Measurements from ENCODE around the gene GTF3C1.
A peak's percentile ranks its signal among the peaks of the same experiment; 100 is the strongest.

The GTF3C1 gene

GRCh38 chr16:27450196-27450549 is 99.5 kb downstream of the GTF3C1 start:
- peak overlapping the region; percentile 74 to 80 for H3K4me3 Mint-ChIP-seq

GRCh38 chr16:27449434-27450195 is 100.1 kb downstream of the GTF3C1 start:
- H3K9me3 Mint-ChIP-seq = peaks cover 11 to 18% of the 10 kb centered on the region in 2 donors
- H3K4me1 Mint-ChIP-seq = peaks cover 78 to 98% of the 10 kb centered on the region in 2 donors
- H3K27me3 Mint-ChIP-seq = no peaks in the 10 kb centered on the region
- peaks cover 78 to 88% of the 10 kb centered on the region in 2 donors for H3K36me3 Mint-ChIP-seq
- H3K4me3 Mint-ChIP-seq = peak overlapping the region; percentile 74 to 80
- peak overlapping the region; percentile 95 for H3K27ac Mint-ChIP-seq
- ATAC-seq (replicated peaks) (peak; percentile 74 to 81), DNase-seq (peak; percentile 92)

More at GRCh38 chr16:27450196-27450549, 99.5 kb downstream of the GTF3C1 start:
- Mint-ChIP-seq H3K9me3 (peaks cover 11 to 18% of the 10 kb centered on the region in 2 donors), H3K36me3 (peaks cover 72 to 82% of the 10 kb centered on the region in 2 donors), H3K4me1 (peaks cover 78 to 98% of the 10 kb centered on the region in 2 donors), H3K27me3 (no peaks in the 10 kb centered on the region), H3K27ac (peak overlapping the region; percentile 95)
- no peak for DNase-seq
- ATAC-seq (replicated peaks) = peak in 1 of 2 donors; percentile 33

- H3K27ac Mint-ChIP-seq = peak overlapping the region; percentile 95
- H3K27me3 Mint-ChIP-seq = no peaks in the 10 kb centered on the region
- H3K4me1 Mint-ChIP-seq = peaks cover 75 to 97% of the 10 kb centered on the region in 2 donors
- peak overlapping the region; percentile 36 to 74 for H3K4me3 Mint-ChIP-seq
- ATAC-seq (replicated peaks) (peak in 1 of 2 donors; percentile 0), DNase-seq (no peak)
- H3K9me3 Mint-ChIP-seq = peaks cover 9 to 18% of the 10 kb centered on the region in 2 donors
- peaks cover 86 to 92% of the 10 kb centered on the region in 2 donors for H3K36me3 Mint-ChIP-seq
Measured at GRCh38 chr16:27448532-27449433, 100.9 kb downstream of the GTF3C1 start.

GRCh38 chr16:27447301-27447700 is 102.4 kb downstream of the GTF3C1 start:
- peak overlapping the region; percentile 93 for H3K27ac Mint-ChIP-seq
- H3K4me1 Mint-ChIP-seq = peaks cover 73 to 98% of the 10 kb centered on the region in 2 donors
- peaks cover 5 to 13% of the 10 kb centered on the region in 2 donors for H3K9me3 Mint-ChIP-seq
- H3K36me3 Mint-ChIP-seq = peaks cover 92 to 94% of the 10 kb centered on the region in 2 donors
- ATAC-seq (replicated peaks) (no peak), DNase-seq (no peak)
- no peaks in the 10 kb centered on the region for H3K27me3 Mint-ChIP-seq
- H3K4me3 Mint-ChIP-seq = peak overlapping the region in 1 of 2 donors; percentile 56

GRCh38 chr16:27446721-27447120 is 103.0 kb downstream of the GTF3C1 start:
- peaks cover 4 to 8% of the 10 kb centered on the region in 2 donors for H3K9me3 Mint-ChIP-seq
- H3K4me3 Mint-ChIP-seq = peak overlapping the region; percentile 25 to 56
- peaks cover 90 to 93% of the 10 kb centered on the region in 2 donors for H3K36me3 Mint-ChIP-seq
- no peaks in the 10 kb centered on the region for H3K27me3 Mint-ChIP-seq
- DNase-seq (no peak), ATAC-seq (replicated peaks) (peak; percentile 36 to 40)
- H3K27ac Mint-ChIP-seq = peak overlapping the region; percentile 93
- H3K4me1 Mint-ChIP-seq = peaks cover 70 to 97% of the 10 kb centered on the region in 2 donors

- H3K9me3 Mint-ChIP-seq = peaks cover under 1% of the 10 kb centered on the region in 2 donors
- H3K27ac Mint-ChIP-seq = peak overlapping the region; percentile 87
- H3K4me3 Mint-ChIP-seq = peak overlapping the region in 1 of 2 donors; percentile 11
- peaks cover 89 to 93% of the 10 kb centered on the region in 2 donors for H3K36me3 Mint-ChIP-seq
- no peaks in the 10 kb centered on the region for H3K27me3 Mint-ChIP-seq
- ATAC-seq (replicated peaks) = no peak
- no peak for DNase-seq
- H3K4me1 Mint-ChIP-seq = peaks cover 63 to 93% of the 10 kb centered on the region in 2 donors
Measured at GRCh38 chr16:27445502-27446175, 104.1 kb downstream of the GTF3C1 start.

GRCh38 chr16:27444470-27444869 is 105.2 kb downstream of the GTF3C1 start:
- no peak for ATAC-seq (replicated peaks)
- Mint-ChIP-seq H3K27ac (peak overlapping the region; percentile 82), H3K36me3 (peaks cover 88 to 90% of the 10 kb centered on the region in 2 donors), H3K27me3 (no peaks in the 10 kb centered on the region), H3K4me3 (no peak overlapping the region), H3K9me3 (peaks cover 0 to under 1% of the 10 kb centered on the region in 2 donors), H3K4me1 (peaks cover 56 to 91% of the 10 kb centered on the region in 2 donors)
- no peak for DNase-seq

GRCh38 chr16:27444015-27444414 is 105.7 kb downstream of the GTF3C1 start:
- Mint-ChIP-seq H3K4me1 (peaks cover 56 to 91% of the 10 kb centered on the region in 2 donors), H3K4me3 (peak overlapping the region in 1 of 2 donors; percentile 13), H3K36me3 (peaks cover 89 to 90% of the 10 kb centered on the region in 2 donors), H3K27ac (peak overlapping the region; percentile 82), H3K9me3 (peaks cover 0 to 3% of the 10 kb centered on the region in 2 donors), H3K27me3 (no peaks in the 10 kb centered on the region)
- DNase-seq (no peak), ATAC-seq (replicated peaks) (no peak)

- H3K4me1 Mint-ChIP-seq = peaks cover 50 to 79% of the 10 kb centered on the region in 2 donors
- H3K9me3 Mint-ChIP-seq = peaks cover 0 to 3% of the 10 kb centered on the region in 2 donors
- ATAC-seq (replicated peaks) (no peak), DNase-seq (no peak)
- H3K36me3 Mint-ChIP-seq = peaks cover 87 to 91% of the 10 kb centered on the region in 2 donors
- no peak overlapping the region for H3K4me3 Mint-ChIP-seq
- H3K27me3 Mint-ChIP-seq = no peaks in the 10 kb centered on the region
- H3K27ac Mint-ChIP-seq = peak overlapping the region; percentile 42
Measured at GRCh38 chr16:27441998-27442397, 107.7 kb downstream of the GTF3C1 start.

- Mint-ChIP-seq H3K9me3 (peaks cover 0 to 3% of the 10 kb centered on the region in 2 donors), H3K27me3 (no peaks in the 10 kb centered on the region)
Measured at GRCh38 chr16:27441276-27441675, 108.4 kb downstream of the GTF3C1 start.

GRCh38 chr16:27439271-27440018 is 110.3 kb downstream of the GTF3C1 start:
- DNase-seq (no peak), ATAC-seq (replicated peaks) (peak in 1 of 2 donors; percentile 8)
- Mint-ChIP-seq H3K9me3 (peaks cover 0 to 3% of the 10 kb centered on the region in 2 donors), H3K27ac (peak overlapping the region; percentile 6), H3K4me3 (peak overlapping the region in 1 of 2 donors; percentile 2), H3K27me3 (no peaks in the 10 kb centered on the region), H3K36me3 (peaks cover 83 to 89% of the 10 kb centered on the region in 2 donors), H3K4me1 (peaks cover 48 to 75% of the 10 kb centered on the region in 2 donors)

More at GRCh38 chr16:27441276-27441675, 108.4 kb downstream of the GTF3C1 start:
- DNase-seq (no peak), ATAC-seq (replicated peaks) (no peak)
- H3K4me3 Mint-ChIP-seq = no peak overlapping the region
- peaks cover 50 to 79% of the 10 kb centered on the region in 2 donors for H3K4me1 Mint-ChIP-seq
- H3K27ac Mint-ChIP-seq = peak overlapping the region; percentile 85
- H3K36me3 Mint-ChIP-seq = peaks cover 87 to 91% of the 10 kb centered on the region in 2 donors

- no peak for DNase-seq
- Mint-ChIP-seq H3K27ac (peak overlapping the region; percentile 88), H3K4me3 (peak overlapping the region in 1 of 2 donors; percentile 46), H3K36me3 (peaks cover 78 to 90% of the 10 kb centered on the region in 2 donors), H3K4me1 (peaks cover 52 to 73% of the 10 kb centered on the region in 2 donors), H3K27me3 (no peaks in the 10 kb centered on the region), H3K9me3 (peaks cover 0 to 3% of the 10 kb centered on the region in 2 donors)
- no peak for ATAC-seq (replicated peaks)
Measured at GRCh38 chr16:27437946-27438345, 111.8 kb downstream of the GTF3C1 start.
